Retinal pigment epithelial cell (primary cell): ENCODE data around the gene BTBD2.

Source experiments
- DNase-seq: peaks from one replicate; pipeline ENCODE4 v3.0.0-alpha.2; 2010; ENCODE audit warnings: low read depth
- H3K4me3 ChIP-seq: 2 replicates; pipeline ENCODE4 v1.5.1; 2011; ENCODE audit warnings: mild to moderate bottlenecking, low read length, control low read depth, moderate library complexity
- CTCF ChIP-seq: conservative IDR thresholded peaks from 2 replicates; pipeline ENCODE4 v1.5.1; 2011; ENCODE audit warnings: low read depth, low read length, control low read depth, inconsistent platforms

BTBD2 gene

GRCh38 chr19:1942078-1942933 is 73.2 kb downstream of the BTBD2 start:
- peak overlapping the region; percentile 79 for H3K4me3 ChIP-seq

DNA sequence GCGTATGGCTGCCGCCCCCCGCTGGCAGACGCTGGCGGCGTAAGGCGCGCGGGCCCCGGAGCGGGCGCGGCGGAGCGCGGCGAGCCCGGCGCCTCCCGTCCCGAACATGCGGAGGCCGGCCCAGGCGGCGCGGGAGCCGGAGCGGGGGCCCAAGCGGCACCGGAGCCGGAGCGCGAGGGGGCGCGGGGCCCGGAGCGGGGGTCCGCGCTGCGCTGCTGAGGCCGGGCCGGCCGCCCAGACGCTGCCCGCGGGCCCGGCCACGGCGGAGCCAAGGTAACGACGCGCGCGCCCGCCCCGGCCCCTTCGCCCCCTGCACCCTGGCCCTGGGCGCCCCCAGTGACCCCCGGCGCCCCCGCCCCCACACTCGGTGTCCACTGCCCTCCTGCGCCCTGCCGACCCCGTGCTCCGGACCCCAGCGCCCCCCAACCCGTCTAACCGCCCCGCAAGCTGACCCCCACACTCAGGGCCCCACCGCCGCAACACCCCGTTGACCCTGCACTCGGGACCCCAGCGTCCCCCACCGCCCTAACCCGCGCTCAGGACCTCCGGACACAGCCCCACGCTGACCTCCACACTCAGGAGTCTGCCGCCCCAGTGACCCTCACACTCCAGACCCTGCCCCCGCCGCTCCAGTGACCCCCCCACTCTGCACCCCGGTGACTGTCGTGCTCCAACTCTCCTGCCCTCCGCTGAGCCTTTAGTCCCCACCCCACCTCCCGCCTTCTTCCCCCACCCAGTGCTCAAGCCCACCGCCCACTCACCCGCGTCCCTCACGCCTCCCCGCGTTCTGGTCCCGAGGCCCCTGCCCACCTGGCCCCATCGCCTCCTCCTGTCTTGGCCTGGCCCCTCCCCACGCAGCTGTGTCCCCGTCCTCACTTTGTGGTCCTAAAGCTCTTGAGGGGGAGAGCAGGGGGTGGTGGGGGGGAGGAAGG is 74.1 kb downstream of the BTBD2 start, which contains the start of gene CSNK1G2:
Gene CSNK1G2, plus strand, starts transcription at position 27 of the 932 bp plus-strand sequence. CDS start 28,601 bp downstream, outside the sequence.
- TF ChIP-seq CTCF: no peak
- peak within 1 kb of the TSS; percentile 79 for H3K4me3 ChIP-seq

More at GRCh38 chr19:1942078-1942933, 73.2 kb downstream of the BTBD2 start:
- no peak for TF ChIP-seq CTCF
- peak; percentile 57 for DNase-seq

DNA sequence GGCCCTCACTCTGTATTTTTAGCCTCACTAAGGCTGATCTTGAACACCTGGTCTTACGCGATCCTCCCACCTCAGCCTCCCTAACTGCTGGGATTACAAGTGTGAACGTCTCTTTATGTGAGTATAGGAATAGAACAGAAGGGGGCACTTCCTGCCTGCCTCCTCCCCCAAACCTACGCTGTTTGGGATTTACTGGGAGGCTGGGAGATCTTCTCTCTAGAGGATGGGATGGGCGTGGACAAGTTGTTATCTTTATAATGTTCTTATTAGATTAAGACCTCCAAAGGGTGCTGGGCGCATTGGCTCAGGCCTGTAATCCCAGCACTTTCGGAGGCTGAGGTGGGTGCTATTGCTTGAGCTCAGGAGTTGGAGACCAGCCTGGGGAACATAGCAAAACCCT is 77.4 kb downstream of the BTBD2 start:
- no peak for TF ChIP-seq CTCF
- H3K4me3 ChIP-seq: no peak overlapping the region
- DNase-seq: no peak

More for the DNA sequence above, 74.1 kb downstream of the BTBD2 start, which contains the start of gene CSNK1G2:
- no peak for DNase-seq

GRCh38 chr19:1936916-1937610 is 78.5 kb downstream of the BTBD2 start:
- no peak for DNase-seq
- H3K4me3 ChIP-seq: no peak overlapping the region
- no peak for TF ChIP-seq CTCF

GRCh38 chr19:1936430-1936829 is 79.1 kb downstream of the BTBD2 start:
- H3K4me3 ChIP-seq: no peak overlapping the region
- no peak for TF ChIP-seq CTCF
- no peak for DNase-seq

DNA sequence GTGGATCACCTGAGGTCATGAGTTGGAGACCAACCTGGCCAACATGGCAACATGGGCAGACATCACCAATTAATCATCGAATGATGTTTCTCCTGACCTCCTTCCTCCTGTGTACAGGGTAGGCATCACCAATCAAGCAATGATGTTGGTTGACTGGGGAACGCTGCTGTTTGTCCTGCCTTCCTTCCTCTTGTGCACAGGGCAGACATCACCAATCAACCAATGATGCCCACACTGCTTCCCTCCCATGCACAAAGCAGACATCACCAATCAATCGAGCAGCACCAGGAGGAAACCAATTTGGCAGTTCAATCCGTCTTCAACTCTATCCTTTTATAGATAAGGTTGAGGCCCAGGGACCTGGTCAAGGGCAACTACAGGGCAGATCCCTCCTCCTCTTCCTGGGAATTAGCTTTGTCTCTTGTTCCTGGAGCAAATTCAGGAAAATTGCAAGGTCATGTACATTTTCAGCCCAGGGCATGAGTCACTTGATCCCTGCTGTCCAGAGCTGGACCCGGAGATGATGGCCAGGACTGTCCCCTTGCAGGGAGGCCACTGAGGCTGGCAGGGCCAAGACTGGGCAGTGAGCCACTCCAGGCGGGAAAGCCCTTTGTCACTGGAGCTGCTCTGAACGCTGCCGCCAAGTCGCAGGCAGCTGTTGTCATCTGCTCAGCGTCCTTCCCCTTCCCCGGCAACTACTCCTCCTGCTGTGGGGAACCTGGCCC is 79.9 kb downstream of the BTBD2 start:
- no peak for TF ChIP-seq CTCF
- DNase-seq: no peak
- no peak overlapping the region for H3K4me3 ChIP-seq
